WTC11 (cell line): ENCODE data around the gene LMBR1. TPM values are rescaled to one million over a fixed set of nuclear protein-coding genes. Genes with fewer than 3 reads are reported as not detected.

ENCODE experiments used
- ATAC-seq: fragments of 200-7000 bp; cut with Tn5 transposase; 2 replicates; pipeline ENCODE4 v1.10.0; 2021; ENCODE audit warnings: mild to moderate bottlenecking, moderate library complexity
- CTCF ChIA-PET: fragments of 300-600 bp; sonication (Branson Sonifier 250); formaldehyde crosslinking; loops from one replicate; lab custom pipeline; 2021; ENCODE audit warnings: antibody characterized with exemption; lab: Charles Lee
- POLR2A ChIA-PET: fragments of 350-600 bp; sonication (Branson Sonifier 250); formaldehyde crosslinking; loops from one replicate; lab custom pipeline; 2021; ENCODE audit warnings: antibody characterized with exemption; lab: Charles Lee
- DNase-seq: peaks from one replicate; pipeline ENCODE4 v3.0.0; 2021; ENCODE audit warnings: low spot score
- H3K27ac Mint-ChIP-seq: 2 replicates; pipeline ENCODE4 v1.8.0; 2021; ENCODE audit warnings: mixed read lengths
- H3K27me3 Mint-ChIP-seq: 2 replicates; pipeline ENCODE4 v1.8.0; 2021; ENCODE audit warnings: low read depth, mild to moderate bottlenecking, moderate library complexity, mixed read lengths
- H3K36me3 Mint-ChIP-seq: 2 replicates; pipeline ENCODE4 v1.8.0; 2021; ENCODE audit warnings: mixed read lengths
- H3K4me1 Mint-ChIP-seq: 2 replicates; pipeline ENCODE4 v1.8.0; 2022; ENCODE audit warnings: mixed read lengths
- H3K4me3 Mint-ChIP-seq: 2 replicates; pipeline ENCODE4 v1.8.0; 2021; ENCODE audit warnings: mild to moderate bottlenecking, moderate library complexity, mixed read lengths
- H3K9me3 Mint-ChIP-seq: 2 replicates; pipeline ENCODE4 v1.8.0; 2021; ENCODE audit warnings: mixed read lengths
- ETV6 ChIP-seq: sonication (generic); formaldehyde crosslinking; IDR thresholded peaks from 2 replicates; pipeline ENCODE4 v1.8.1; 2022; ENCODE audit warnings: mild to moderate bottlenecking, missing genetic modification reagents
- GABPB1 ChIP-seq: sonication (generic); formaldehyde crosslinking; IDR thresholded peaks from 2 replicates; pipeline ENCODE4 v1.8.1; 2023; ENCODE audit warnings: mild to moderate bottlenecking, missing genetic modification reagents
- GRHL2 ChIP-seq: fragments of 250-450 bp; sonication (Bioruptor Pico); IDR thresholded peaks from 2 replicates; pipeline ENCODE4 v1.8.0; 2022; ENCODE audit warnings: mild to moderate bottlenecking, moderate library complexity; ENCODE audit not compliant: insufficient replicate concordance, severe bottlenecking
- HMGA2 ChIP-seq: fragments of 250-450 bp; sonication (Bioruptor Pico); IDR thresholded peaks from 2 replicates; pipeline ENCODE4 v1.4.0; 2021; ENCODE audit warnings: mild to moderate bottlenecking, moderate library complexity
- NR3C1 ChIP-seq: sonication (generic); formaldehyde crosslinking; conservative IDR thresholded peaks from 2 replicates; pipeline ENCODE4 v1.8.1; 2023; ENCODE audit warnings: low read depth, mild to moderate bottlenecking, missing genetic modification reagents
- SP1 ChIP-seq: sonication (generic); formaldehyde crosslinking; conservative IDR thresholded peaks from 2 replicates; pipeline ENCODE4 v1.8.1; 2022; ENCODE audit warnings: missing genetic modification reagents
- ZNF317 ChIP-seq: sonication (generic); formaldehyde crosslinking; IDR thresholded peaks from 2 replicates; pipeline ENCODE4 v1.8.1; 2023; ENCODE audit warnings: low read depth, mild to moderate bottlenecking, moderate library complexity, missing genetic modification reagents, borderline replicate concordance
- ZNF671 ChIP-seq: fragments of 250-450 bp; sonication (Bioruptor Pico); IDR thresholded peaks from 2 replicates; pipeline ENCODE4 v1.8.0; 2021; ENCODE audit warnings: mild to moderate bottlenecking
- total RNA-seq: library from RNA; stranded (reverse); gene quantifications from 3 replicates; pipeline ENCODE4 v1.2.3, GENCODE V29; 2021
- TF ChIP-seq, protein P1 (sequence below): sonication (generic); formaldehyde crosslinking; IDR thresholded peaks from 2 replicates; pipeline ENCODE4 v1.8.0; 2022; ENCODE audit warnings: missing genetic modification reagents
- TF ChIP-seq, protein P2 (sequence below): fragments of 250-450 bp; sonication (Bioruptor Pico); IDR thresholded peaks from 2 replicates; pipeline ENCODE4 v1.9.0; 2021; ENCODE audit warnings: mild to moderate bottlenecking
- TF ChIP-seq, protein P3 (sequence below): sonication (generic); formaldehyde crosslinking; IDR thresholded peaks from 2 replicates; pipeline ENCODE4 v1.8.1; 2022; ENCODE audit warnings: low read depth, mild to moderate bottlenecking, moderate library complexity, missing genetic modification reagents, borderline replicate concordance
- TF ChIP-seq, protein P4 (sequence below): sonication (generic); formaldehyde crosslinking; IDR thresholded peaks from 2 replicates; pipeline ENCODE4 v1.8.1; 2023; ENCODE audit warnings: mild to moderate bottlenecking, missing genetic modification reagents
- TF ChIP-seq, protein P5 (sequence below): sonication (generic); formaldehyde crosslinking; IDR thresholded peaks from 2 replicates; pipeline ENCODE4 v1.8.0; 2022; ENCODE audit warnings: mild to moderate bottlenecking, missing genetic modification reagents
- TF ChIP-seq, protein P6 (sequence below): sonication (generic); formaldehyde crosslinking; IDR thresholded peaks from 2 replicates; pipeline ENCODE4 v1.8.1; 2022; ENCODE audit warnings: mild to moderate bottlenecking, missing genetic modification reagents, moderate library complexity, borderline replicate concordance
- TF ChIP-seq, protein P7 (sequence below): sonication (generic); formaldehyde crosslinking; IDR thresholded peaks from 2 replicates; pipeline ENCODE4 v1.8.0; 2023; ENCODE audit warnings: missing genetic modification reagents, mild to moderate bottlenecking, borderline replicate concordance
- TF ChIP-seq, protein P8 (sequence below): sonication (generic); formaldehyde crosslinking; IDR thresholded peaks from 2 replicates; pipeline ENCODE4 v1.8.0; 2022; ENCODE audit warnings: mild to moderate bottlenecking, missing genetic modification reagents

Gene LMBR1
- total RNA-seq, 1 experiment from 2014 or later = 55.6 TPM

DNA sequence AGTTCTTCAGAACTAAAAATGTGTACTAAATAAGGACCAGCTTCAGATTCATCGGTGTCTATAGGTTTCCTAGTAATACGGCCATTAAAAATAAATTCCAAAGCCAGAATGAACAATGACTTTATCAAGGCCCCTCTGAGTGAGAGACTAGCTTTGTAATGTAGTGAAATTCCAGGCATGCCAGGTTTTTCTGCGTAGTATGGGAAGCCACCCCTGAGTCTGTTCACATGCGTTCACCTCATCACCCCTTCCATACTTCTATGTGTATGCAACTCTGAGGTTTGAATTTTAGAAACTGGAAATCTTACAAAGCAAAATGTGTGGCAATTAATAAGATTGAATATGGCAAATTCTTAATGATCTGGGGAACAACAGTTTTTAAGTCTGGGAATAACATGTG, 227.9 kb downstream of the LMBR1 start:
- TF ChIP-seq, protein P1, sequence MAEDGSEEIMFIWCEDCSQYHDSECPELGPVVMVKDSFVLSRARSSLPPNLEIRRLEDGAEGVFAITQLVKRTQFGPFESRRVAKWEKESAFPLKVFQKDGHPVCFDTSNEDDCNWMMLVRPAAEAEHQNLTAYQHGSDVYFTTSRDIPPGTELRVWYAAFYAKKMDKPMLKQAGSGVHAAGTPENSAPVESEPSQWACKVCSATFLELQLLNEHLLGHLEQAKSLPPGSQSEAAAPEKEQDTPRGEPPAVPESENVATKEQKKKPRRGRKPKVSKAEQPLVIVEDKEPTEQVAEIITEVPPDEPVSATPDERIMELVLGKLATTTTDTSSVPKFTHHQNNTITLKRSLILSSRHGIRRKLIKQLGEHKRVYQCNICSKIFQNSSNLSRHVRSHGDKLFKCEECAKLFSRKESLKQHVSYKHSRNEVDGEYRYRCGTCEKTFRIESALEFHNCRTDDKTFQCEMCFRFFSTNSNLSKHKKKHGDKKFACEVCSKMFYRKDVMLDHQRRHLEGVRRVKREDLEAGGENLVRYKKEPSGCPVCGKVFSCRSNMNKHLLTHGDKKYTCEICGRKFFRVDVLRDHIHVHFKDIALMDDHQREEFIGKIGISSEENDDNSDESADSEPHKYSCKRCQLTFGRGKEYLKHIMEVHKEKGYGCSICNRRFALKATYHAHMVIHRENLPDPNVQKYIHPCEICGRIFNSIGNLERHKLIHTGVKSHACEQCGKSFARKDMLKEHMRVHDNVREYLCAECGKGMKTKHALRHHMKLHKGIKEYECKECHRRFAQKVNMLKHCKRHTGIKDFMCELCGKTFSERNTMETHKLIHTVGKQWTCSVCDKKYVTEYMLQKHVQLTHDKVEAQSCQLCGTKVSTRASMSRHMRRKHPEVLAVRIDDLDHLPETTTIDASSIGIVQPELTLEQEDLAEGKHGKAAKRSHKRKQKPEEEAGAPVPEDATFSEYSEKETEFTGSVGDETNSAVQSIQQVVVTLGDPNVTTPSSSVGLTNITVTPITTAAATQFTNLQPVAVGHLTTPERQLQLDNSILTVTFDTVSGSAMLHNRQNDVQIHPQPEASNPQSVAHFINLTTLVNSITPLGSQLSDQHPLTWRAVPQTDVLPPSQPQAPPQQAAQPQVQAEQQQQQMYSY (CRISPR knock-in tag) = no peak
- TF ChIP-seq GRHL2 (CRISPR knock-in tag) = no peak
- TF ChIP-seq GABPB1 (CRISPR knock-in tag) = no peak
- TF ChIP-seq, protein P2, sequence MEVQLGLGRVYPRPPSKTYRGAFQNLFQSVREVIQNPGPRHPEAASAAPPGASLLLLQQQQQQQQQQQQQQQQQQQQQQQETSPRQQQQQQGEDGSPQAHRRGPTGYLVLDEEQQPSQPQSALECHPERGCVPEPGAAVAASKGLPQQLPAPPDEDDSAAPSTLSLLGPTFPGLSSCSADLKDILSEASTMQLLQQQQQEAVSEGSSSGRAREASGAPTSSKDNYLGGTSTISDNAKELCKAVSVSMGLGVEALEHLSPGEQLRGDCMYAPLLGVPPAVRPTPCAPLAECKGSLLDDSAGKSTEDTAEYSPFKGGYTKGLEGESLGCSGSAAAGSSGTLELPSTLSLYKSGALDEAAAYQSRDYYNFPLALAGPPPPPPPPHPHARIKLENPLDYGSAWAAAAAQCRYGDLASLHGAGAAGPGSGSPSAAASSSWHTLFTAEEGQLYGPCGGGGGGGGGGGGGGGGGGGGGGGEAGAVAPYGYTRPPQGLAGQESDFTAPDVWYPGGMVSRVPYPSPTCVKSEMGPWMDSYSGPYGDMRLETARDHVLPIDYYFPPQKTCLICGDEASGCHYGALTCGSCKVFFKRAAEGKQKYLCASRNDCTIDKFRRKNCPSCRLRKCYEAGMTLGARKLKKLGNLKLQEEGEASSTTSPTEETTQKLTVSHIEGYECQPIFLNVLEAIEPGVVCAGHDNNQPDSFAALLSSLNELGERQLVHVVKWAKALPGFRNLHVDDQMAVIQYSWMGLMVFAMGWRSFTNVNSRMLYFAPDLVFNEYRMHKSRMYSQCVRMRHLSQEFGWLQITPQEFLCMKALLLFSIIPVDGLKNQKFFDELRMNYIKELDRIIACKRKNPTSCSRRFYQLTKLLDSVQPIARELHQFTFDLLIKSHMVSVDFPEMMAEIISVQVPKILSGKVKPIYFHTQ (CRISPR knock-in tag) = no peak
- TF ChIP-seq, protein P3, sequence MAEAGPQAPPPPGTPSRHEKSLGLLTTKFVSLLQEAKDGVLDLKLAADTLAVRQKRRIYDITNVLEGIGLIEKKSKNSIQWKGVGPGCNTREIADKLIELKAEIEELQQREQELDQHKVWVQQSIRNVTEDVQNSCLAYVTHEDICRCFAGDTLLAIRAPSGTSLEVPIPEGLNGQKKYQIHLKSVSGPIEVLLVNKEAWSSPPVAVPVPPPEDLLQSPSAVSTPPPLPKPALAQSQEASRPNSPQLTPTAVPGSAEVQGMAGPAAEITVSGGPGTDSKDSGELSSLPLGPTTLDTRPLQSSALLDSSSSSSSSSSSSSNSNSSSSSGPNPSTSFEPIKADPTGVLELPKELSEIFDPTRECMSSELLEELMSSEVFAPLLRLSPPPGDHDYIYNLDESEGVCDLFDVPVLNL = no peak
- no peak for TF ChIP-seq ETV6 (CRISPR knock-in tag)
- no peak for TF ChIP-seq ZNF671 (CRISPR knock-in tag)
- TF ChIP-seq, protein P4, sequence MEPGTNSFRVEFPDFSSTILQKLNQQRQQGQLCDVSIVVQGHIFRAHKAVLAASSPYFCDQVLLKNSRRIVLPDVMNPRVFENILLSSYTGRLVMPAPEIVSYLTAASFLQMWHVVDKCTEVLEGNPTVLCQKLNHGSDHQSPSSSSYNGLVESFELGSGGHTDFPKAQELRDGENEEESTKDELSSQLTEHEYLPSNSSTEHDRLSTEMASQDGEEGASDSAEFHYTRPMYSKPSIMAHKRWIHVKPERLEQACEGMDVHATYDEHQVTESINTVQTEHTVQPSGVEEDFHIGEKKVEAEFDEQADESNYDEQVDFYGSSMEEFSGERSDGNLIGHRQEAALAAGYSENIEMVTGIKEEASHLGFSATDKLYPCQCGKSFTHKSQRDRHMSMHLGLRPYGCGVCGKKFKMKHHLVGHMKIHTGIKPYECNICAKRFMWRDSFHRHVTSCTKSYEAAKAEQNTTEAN (CRISPR knock-in tag) = no peak
- TF ChIP-seq, protein P5, sequence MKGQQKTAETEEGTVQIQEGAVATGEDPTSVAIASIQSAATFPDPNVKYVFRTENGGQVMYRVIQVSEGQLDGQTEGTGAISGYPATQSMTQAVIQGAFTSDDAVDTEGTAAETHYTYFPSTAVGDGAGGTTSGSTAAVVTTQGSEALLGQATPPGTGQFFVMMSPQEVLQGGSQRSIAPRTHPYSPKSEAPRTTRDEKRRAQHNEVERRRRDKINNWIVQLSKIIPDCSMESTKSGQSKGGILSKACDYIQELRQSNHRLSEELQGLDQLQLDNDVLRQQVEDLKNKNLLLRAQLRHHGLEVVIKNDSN (CRISPR knock-in tag) = no peak
- no peak for TF ChIP-seq SP1 (CRISPR knock-in tag)
- TF ChIP-seq ZNF317 = no peak
- TF ChIP-seq, protein P6, sequence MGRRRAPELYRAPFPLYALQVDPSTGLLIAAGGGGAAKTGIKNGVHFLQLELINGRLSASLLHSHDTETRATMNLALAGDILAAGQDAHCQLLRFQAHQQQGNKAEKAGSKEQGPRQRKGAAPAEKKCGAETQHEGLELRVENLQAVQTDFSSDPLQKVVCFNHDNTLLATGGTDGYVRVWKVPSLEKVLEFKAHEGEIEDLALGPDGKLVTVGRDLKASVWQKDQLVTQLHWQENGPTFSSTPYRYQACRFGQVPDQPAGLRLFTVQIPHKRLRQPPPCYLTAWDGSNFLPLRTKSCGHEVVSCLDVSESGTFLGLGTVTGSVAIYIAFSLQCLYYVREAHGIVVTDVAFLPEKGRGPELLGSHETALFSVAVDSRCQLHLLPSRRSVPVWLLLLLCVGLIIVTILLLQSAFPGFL (CRISPR knock-in tag) = no peak
- TF ChIP-seq, protein P7, sequence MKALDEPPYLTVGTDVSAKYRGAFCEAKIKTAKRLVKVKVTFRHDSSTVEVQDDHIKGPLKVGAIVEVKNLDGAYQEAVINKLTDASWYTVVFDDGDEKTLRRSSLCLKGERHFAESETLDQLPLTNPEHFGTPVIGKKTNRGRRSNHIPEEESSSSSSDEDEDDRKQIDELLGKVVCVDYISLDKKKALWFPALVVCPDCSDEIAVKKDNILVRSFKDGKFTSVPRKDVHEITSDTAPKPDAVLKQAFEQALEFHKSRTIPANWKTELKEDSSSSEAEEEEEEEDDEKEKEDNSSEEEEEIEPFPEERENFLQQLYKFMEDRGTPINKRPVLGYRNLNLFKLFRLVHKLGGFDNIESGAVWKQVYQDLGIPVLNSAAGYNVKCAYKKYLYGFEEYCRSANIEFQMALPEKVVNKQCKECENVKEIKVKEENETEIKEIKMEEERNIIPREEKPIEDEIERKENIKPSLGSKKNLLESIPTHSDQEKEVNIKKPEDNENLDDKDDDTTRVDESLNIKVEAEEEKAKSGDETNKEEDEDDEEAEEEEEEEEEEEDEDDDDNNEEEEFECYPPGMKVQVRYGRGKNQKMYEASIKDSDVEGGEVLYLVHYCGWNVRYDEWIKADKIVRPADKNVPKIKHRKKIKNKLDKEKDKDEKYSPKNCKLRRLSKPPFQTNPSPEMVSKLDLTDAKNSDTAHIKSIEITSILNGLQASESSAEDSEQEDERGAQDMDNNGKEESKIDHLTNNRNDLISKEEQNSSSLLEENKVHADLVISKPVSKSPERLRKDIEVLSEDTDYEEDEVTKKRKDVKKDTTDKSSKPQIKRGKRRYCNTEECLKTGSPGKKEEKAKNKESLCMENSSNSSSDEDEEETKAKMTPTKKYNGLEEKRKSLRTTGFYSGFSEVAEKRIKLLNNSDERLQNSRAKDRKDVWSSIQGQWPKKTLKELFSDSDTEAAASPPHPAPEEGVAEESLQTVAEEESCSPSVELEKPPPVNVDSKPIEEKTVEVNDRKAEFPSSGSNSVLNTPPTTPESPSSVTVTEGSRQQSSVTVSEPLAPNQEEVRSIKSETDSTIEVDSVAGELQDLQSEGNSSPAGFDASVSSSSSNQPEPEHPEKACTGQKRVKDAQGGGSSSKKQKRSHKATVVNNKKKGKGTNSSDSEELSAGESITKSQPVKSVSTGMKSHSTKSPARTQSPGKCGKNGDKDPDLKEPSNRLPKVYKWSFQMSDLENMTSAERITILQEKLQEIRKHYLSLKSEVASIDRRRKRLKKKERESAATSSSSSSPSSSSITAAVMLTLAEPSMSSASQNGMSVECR (CRISPR knock-in tag) = no peak
- TF ChIP-seq, protein P8, sequence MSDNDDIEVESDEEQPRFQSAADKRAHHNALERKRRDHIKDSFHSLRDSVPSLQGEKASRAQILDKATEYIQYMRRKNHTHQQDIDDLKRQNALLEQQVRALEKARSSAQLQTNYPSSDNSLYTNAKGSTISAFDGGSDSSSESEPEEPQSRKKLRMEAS (CRISPR knock-in tag) = no peak
- no peak for TF ChIP-seq NR3C1 (CRISPR knock-in tag)
- TF ChIP-seq HMGA2 (CRISPR knock-in tag) = no peak
- H3K4me1 Mint-ChIP-seq = peaks cover 33% of the 10 kb centered on the region
- H3K9me3 Mint-ChIP-seq = no peaks in the 10 kb centered on the region
- H3K4me3 Mint-ChIP-seq = no peak overlapping the region
- H3K27ac Mint-ChIP-seq = peak overlapping the region; percentile 88
- 0 out of 2 replicates have a peak, but pooled peaks cover 4% of the 10 kb centered on the region for H3K36me3 Mint-ChIP-seq
- ATAC-seq (peak; percentile 73), DNase-seq (no peak)
- H3K27me3 Mint-ChIP-seq = peaks cover 8% of the 10 kb centered on the region
- CTCF ChIA-PET = interaction anchor here (0.9 to 1.8 kb wide), 4 partner anchors 11 to 104 kb away, joined by 3 to 7 read pairs (median 5); no protein-coding TSS in a partner anchor
- POLR2A ChIA-PET = no interaction called here
